GM15510 (cell line): Measurements from ENCODE around the gene MYB.

Experiments used
- POLR2A ChIP-seq: IDR thresholded peaks from 3 replicates; pipeline ENCODE4 v1.6.1; 2011; ENCODE audit warnings: borderline replicate concordance; ENCODE audit not compliant: insufficient read length; ENCODE audit errors: extremely low read depth

MYB gene

GRCh38 chr6:135219346-135219745 is 38.2 kb downstream of the MYB start:
- no peak for TF ChIP-seq POLR2A

GRCh38 chr6:135221042-135221441 is 39.9 kb downstream of the MYB start:
- no peak for TF ChIP-seq POLR2A

- TF ChIP-seq POLR2A = no peak
Measured at GRCh38 chr6:135221505-135221904, 40.4 kb downstream of the MYB start.

GRCh38 chr6:135222623-135223022 is 41.5 kb downstream of the MYB start:
- TF ChIP-seq POLR2A = no peak

GRCh38 chr6:135224037-135224647 is 43.0 kb downstream of the MYB start:
- no peak for TF ChIP-seq POLR2A

- no peak for TF ChIP-seq POLR2A
Measured at GRCh38 chr6:135225911-135226310, 44.8 kb downstream of the MYB start.

GRCh38 chr6:135226537-135226936 is 45.4 kb downstream of the MYB start:
- TF ChIP-seq POLR2A = no peak

- TF ChIP-seq POLR2A = no peak
Measured at GRCh38 chr6:135227349-135227748, 46.2 kb downstream of the MYB start.

GRCh38 chr6:135227758-135228157 is 46.6 kb downstream of the MYB start:
- no peak for TF ChIP-seq POLR2A

- no peak for TF ChIP-seq POLR2A
Measured at GRCh38 chr6:135228486-135228885, 47.4 kb downstream of the MYB start.

- no peak for TF ChIP-seq POLR2A
Measured at GRCh38 chr6:135229996-135230395, 48.9 kb downstream of the MYB start.

GRCh38 chr6:135230711-135231468 is 49.8 kb downstream of the MYB start:
- TF ChIP-seq POLR2A = no peak

- TF ChIP-seq POLR2A = no peak
Measured at GRCh38 chr6:135231469-135231844, 50.3 kb downstream of the MYB start.

- no peak for TF ChIP-seq POLR2A
Measured at GRCh38 chr6:135233686-135234491, 52.8 kb downstream of the MYB start.

- no peak for TF ChIP-seq POLR2A
Measured at GRCh38 chr6:135234492-135234780, 53.3 kb downstream of the MYB start.

- TF ChIP-seq POLR2A = no peak
Measured at GRCh38 chr6:135235716-135236115, 54.6 kb downstream of the MYB start.
